NCI-H226 (cell line): ENCODE data around the gene KCNMA1.
A peak's percentile ranks its signal among the peaks of the same experiment; 100 is the strongest.

Experiments used
- DNase-seq: peaks from one replicate; pipeline ENCODE4 v3.0.0-alpha.2; 2015

Gene KCNMA1

DNA sequence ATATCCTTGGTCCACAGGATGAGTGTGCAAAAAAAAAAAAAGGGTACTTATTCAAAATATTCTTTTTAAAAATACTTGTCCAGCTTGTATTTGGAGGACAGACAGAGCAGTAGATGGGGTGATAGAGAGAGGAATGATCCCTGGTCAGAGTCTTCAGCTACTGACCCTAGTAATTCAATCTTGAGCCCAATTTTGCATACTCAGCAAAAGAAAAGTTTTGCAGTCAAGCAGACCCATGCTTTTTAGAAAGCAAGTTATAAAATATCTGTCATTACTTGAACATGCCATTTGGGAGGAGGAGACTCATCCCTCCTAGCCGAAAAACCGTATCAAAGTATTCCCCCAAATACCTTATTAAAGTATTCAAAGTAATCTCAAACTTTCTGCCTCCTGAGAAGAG, 585.0 kb downstream of the KCNMA1 start:
- DNase-seq = no peak

DNA sequence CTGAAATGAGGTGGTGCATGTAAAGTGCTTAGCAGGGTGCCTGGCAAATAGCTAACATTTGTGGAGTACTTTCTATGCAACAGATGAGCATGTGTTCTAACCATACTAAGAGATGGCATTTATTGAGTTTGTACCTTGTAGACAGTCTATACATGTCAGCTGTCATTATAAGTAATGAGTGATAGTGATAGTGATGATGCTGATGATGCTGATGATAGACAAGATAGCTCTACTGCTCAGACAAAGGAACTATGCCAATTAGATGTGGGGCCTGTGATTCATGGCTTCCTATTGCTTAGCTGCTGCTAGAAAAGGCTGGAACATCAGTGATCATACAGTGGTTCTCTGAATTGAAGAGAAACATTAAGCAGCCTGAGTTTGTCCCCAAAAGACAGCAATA, 585.8 kb downstream of the KCNMA1 start:
- no peak for DNase-seq

DNA sequence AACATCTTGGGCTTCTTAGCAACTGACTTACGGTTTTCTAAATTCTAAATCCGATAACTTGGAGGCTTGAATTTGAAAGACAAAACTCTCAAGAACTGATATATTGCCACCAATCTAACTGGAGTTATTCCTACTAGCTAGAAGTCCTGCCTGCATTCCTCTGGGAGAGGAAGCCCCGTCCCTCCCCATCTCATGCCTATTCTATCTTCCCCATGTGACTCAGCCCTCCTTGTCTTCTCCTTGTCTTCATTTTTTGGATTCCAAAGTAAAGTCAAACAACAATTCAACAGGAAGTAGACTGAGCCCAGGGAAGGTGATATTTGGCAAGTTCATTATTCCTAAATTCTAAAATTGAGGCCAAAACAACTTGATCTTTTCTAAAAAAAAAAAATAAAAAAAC, 587.7 kb downstream of the KCNMA1 start:
- peak; percentile 83 for DNase-seq

DNA sequence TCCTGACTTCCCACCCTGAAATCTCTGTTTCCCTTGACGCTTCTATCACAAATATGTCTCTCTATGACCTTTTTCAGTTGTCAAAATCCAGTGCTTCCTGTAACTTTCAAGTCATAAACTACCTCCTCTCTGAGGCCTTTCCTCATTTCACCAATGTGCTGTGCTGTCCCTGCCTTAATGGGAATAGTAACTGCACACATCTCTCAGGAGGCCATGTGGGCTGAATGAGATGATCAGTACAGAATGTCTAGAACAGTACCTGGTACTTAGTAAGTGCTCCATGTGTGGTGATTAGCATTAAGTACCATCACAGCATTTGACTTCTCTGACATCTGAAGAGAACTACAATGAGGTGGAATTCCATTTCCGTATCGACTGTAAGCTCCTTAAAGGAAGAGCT, 588.5 kb downstream of the KCNMA1 start:
- no peak for DNase-seq

DNA sequence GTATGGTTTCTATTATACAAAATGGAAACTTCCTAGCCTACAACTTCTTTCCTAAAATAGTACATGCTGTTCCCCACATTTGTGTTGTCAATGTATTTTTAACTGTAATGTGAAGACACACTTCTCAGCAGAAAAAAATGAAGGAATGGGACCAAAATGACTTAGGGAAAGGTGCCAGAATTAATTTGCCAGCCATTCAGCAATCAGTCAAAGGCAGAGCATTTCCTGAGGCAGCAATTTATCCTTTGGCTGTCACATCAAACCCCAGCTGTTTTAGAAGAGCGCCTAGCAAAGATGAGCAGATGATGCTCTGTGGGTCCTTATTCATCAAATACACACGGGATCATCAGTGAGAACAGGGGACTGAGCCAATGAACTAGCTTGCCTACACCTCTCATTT, 592.5 kb downstream of the KCNMA1 start:
- DNase-seq = no peak

DNA sequence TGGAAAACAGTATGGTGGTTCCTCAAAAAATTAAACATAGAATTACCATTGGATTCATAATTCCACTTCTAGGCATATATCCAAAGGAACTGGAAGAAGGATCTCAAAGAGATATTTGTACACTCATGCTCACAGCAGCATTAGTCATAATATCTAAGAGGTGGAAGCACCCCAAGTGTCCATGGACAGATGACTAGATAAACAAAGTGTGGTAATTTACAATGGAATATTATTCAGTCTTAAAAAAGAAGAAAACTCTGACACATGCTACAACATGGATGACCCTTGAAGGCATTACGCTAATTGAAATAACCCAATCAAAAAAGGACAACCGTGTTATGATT, 594.2 kb downstream of the KCNMA1 start:
- peak; percentile 26 for DNase-seq

DNA sequence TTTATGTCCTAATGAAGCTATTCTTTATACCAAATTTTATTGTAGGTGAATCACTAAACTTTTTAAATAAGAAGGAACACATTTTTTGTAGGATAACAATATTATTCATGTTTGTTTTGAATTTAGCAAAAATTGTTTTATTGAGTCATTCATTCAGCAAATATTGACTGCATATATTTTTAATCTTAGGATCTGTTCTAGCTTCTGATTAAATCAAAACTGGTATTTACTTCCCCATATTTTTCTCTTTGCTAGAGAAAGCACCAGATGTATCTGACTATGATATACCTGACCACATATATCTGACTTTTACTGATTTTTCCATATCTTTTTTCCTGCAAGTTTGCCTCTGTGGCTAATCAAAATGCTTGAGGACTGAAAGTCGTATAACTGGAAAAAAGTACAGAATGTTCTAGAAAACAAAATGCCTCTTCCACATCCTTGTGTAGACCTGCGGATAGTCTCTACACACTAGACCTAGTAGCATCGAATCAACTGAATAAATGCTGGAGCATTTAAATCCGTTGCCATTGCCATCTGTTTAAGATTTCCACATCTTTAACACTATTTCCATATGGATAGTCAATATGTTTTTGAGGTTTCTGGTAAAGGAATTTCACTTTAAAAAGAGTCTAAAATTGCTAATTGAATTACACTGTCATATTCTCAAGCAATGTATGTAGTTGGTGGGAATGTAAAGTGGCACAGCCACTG, 594.7 kb downstream of the KCNMA1 start:
- no peak for DNase-seq

DNA sequence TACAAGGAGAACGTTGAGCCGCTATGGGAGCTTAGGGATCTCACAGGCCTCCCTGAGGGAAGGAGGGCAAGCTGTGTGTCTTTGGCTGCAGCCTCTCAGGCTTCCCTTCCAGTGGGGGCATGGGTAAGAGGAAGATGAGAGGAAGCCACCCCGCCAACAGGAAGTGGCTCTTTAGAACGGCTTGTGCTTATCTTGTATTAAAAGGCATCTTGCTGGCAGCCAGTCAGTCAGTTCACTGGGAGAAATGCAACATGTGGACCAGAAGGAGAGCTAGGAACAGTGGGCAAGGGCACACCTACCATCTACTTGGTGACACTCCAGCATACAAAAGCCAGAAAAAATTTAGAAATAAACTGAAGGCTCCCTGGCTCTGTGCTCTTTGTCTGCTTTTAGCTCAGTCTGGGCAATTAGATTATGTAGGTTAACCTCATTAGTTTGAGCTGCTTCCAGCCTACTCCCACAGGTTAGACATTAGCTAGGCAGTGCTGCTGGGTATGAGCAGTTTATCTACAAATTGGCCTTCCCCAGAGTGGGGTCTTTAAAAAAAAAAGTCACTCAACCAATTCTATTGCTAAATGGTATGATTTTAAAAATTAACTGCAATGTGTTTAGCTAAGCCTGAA, 595.9 kb downstream of the KCNMA1 start:
- DNase-seq = peak; percentile 29

DNA sequence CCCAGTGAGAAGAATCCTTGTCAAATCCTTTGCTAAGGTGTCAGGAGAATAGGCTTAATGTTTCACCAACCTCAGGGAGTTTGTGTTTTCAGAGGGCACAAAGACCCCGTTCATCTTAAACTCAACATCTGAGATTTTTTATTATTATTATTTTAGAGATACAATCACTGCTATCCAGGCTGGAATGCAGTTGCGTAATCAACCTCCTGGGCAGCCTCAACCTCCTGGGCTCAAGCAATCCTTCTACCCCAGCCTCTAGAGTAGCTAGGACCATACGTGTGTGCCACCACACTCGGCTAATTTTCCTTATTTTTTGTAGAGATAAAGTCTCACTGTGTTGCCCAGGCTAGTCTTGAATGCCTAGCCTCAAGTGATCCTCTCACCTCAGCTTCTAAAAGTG, 599.2 kb downstream of the KCNMA1 start:
- no peak for DNase-seq

DNA sequence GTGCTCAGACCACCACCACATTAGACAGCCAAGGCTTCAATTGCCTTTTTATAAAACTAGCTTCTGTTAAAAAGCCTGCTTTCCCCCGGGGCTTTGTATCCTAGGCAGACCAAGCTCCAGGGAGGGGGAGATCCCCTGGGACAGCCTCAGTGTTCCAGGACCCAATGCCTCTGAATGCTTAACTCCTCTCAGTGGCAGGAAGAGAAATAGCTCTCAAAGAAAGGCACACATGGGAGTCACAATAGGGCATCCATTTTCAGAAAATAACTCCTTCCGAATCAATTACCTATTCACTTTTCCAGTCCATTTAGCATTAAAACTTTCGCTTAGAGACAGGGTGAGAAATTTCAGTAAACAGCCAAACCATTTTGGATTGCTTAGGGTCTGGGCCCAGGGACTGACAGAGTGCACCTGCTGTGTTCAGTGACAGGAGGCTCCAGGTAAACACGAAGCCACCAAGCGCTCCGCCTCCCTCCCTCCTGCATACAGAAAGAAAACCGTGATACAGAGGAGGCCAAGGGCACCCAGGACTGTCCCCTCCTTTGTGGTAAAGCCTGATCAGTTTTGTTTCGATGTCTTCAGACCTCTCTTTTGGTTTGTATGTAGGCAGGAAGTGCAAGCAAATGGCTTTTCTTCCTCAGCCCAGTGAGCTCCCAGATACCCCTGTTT, 599.7 kb downstream of the KCNMA1 start:
- DNase-seq = no peak

DNA sequence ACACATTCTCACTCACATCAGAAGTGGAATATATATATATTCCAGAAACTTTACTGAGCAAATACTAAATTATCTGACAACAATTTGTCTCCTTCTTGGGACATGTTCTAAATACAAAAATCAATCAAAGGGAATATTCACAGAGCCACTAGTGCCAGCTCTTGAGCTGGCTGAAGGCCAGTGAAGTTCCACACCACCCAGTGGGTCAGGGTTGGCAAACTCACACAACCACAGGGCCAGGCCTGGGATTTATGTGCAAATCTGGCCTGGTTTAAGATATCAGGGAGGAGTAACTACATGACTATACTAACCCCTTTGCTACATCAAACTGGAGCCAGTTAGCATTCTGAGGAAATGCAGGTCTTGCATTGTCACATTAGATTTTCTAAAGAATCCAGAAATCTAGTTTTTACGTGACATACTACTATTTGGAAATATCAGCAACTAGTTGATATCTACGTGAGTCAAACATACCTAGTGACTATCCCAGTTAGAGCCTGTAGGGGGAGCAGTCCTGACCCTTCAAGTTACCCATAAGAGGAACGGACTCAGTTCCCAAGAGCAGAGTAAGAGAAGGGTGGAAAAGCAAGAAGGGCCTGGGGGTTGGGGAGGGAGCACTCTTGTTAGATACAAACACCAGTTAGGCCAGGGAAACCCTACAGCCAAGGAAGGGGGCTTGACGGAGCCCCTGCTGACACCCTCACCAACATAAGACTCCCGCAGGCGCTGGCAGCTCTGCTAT, 600.4 kb downstream of the KCNMA1 start:
- no peak for DNase-seq

DNA sequence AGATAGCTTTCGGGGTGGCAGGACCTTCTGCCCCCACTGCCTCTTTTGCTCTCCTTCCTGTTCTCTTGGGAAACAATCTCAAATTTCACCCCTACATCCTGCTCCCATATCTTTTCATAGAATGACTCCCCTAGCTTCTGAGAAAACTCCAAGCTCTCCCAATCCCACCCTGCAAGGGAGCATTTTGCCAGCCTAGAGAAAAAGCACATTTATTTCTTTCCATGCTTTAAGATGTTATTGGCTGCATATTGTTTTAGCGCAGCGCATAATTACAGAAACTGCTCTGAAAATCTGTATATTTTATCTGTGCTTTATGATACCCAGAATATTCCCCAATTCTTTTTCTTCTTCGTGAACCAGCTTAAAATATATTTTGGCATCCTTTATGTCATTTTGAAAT, 601.3 kb downstream of the KCNMA1 start:
- DNase-seq = no peak

DNA sequence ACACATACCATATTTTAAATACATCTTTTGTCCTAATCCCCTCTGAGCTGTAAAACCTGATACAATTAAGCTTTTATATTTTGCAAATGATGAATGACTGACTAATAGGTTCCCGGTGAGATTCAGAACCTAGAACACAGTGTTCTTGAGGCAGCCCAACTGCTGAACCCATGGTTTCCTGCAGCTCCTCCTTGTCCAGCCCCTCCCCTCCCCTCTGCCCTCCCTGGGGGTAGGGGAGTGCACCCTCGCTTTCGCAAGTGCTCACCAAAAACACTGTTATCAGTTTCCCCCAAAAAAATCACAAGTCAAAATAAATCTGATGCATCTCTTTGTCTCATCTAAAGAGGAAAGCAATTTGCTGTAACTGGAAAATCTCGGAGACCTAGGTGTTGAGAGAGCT, 602.8 kb downstream of the KCNMA1 start:
- no peak for DNase-seq

DNA sequence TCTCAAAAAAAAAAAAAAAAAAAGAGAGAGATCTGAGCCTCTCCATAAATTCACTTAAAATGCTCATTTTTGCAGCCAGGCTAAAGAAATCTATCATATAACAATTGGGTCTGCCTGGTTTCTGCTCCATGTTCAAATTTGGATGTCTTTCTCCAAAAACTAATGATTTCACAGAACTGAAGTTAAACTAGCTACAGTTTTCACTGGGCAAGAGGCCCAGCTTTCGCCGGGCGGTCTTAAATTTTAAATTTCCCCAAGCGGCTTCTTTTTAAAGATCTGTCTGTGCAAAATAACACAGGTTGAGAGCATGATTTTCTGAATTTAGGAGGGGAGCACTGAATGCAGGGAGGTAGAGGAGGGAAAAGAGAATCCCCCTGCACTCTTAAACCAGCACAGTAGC, 603.4 kb downstream of the KCNMA1 start:
- no peak for DNase-seq

DNA sequence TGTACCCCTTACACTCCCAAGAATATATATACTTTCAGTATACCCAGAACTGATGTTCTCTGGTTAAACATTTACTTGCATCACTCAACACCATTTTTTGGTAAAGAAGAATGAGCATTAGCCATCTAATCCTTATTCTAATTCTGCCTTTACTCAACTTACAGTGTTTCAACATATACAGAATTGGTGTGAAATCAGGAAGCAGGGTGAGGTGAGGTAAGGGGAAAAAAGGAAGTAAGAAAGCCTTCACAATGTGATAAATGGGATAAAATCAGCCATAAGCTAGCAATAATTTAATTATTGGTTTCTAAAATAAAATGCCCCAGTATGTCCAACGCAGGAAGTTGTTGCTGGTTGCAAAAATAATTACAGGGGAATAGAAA, 605.4 kb downstream of the KCNMA1 start:
- DNase-seq = no peak

DNA sequence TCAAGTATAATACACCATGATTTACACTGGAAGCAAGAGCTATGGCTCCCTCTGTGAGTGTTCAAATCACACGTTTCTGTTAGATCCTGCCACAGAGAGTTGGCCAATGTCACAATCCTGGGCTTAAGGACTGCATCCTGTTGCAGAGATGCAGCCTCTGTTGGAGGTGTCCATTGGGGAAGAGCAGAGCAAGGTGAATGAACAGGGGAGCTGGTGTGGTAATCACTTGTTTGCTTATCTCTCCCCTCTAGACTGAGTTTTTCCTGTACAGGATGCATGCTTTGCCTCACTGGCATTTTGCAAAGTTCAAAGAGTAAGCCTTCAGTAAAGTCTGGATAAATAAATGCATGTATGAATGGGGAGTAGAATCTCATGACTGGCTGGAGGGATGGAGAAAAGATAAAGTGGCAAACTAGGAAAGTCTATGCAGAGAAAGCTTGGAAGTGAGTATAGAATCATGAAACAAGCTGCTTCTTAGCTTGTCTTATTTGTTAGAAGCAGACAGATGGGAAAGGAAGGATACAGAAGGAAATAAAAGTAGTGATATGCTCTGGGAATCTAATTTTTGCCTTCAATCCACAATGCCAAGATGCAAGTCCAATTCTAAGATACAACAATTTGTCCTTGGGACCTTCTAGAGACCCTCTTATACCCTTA, 605.9 kb downstream of the KCNMA1 start:
- DNase-seq = no peak

DNA sequence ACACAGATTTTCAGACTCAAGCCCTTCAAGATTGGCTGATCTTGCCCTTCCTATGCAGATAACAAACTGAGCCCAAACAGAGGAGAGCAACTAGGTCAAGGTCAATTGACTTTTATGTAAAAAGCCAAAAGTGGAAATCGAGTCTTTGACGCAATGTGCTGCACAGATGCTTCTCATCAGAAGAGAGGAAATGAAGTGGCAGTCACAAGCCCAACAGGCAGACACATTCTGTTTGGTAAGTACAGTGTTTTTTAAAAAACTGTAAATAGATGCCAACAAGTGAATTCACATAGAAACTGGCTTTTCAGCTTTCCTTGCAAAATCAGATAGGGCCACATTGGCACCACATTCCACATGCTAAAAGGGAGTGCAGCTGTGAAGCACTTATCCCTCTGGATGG, 606.6 kb downstream of the KCNMA1 start:
- DNase-seq = no peak

DNA sequence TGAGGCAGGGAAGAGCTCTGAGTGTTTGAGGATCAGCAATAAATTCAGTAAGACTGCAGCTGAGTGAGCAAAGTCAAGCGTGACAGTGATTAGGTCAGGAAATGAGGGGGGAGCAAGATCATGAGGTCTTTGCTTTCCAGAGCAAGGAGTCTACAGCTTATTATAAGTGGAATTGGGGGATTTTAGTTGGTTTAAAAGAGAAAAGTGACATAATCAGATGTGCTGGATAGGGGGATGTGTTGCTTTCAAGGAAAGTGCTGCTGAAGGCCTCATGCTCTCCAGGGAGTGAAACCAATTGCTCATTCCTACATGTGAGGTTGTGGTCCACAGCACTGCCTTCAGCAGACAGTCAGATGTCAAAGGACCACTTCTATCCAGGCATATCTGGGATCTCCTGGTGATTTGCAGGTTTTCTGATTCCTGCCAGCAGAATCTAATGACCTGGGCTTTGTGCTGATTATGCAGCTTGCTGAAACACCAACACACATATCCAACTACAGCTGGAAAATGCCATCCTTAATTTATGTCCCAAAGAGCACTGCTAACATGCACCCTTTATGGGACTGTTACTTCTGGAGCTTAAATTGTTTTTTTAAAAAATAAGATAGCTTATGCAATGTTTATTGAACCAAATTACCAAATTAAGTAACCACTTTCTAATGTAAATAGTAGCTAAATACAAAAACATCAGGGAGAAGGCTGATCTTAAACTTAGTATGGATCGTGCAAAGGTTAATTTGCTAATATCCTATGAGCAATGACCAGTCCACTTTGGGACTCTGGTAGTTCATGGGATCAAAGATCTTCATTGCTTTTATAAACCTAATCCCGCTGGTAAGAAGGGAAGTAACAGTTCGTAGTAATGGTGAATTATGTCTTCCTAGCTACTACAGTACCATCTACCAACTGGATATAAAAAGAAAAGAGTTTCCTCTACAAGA, 607.6 kb downstream of the KCNMA1 start:
- DNase-seq = no peak

DNA sequence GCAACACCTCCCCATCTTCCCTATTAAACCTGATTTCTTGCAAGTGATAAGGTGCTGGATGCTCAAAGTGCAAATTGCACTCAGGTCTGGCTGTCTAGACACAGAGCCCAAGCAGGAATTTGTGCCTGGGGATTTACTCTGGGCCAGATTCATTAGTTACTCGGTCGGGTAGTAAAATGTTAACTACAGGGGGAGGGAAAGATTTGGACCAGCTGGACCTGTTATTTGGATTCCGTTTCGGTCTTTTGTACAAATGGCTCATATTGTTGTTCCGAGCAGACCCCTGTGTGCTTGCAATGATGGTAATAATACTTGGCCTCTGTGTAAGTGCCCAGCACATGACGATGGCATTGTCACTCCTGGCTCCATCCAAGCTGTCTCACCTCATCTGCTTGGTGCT, 609.6 kb downstream of the KCNMA1 start:
- no peak for DNase-seq

DNA sequence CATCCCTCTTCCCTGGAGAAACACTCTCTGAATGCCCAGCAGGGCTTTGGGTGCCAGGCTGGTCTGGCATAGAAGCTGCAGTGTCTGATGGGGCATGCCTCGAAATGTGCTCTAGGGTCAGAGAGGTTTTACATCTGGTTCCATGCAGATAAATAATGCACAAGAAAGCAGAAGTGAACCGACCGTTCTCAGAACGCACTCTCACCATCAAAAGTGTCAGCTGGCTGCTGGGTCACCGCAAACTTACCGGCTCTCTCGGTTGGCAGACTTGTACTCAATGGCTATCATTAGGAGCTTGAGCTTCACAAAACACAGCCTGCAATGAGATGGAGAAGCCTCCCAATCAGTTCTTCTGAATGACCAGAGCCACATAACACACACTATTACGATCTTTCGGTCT, 610.0 kb downstream of the KCNMA1 start:
- DNase-seq = no peak

DNA sequence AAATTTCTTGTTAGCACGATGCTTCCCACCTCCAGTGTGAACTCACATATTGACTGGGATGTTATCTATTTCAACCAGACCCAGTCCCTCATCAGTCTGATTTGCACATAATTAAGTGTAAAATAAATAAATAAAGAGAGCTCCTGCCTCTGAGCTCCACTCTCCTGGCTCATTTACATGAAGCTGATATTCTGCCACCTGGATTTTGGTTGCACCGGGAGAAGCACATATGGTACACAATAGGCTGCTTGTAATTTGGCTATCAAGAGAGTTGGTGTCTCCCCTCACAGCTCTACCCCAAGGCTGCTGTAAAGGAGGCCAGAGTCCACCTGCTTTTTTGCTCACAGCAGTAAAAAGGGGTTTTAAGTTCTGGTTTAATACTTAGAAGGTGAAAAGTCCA, 610.5 kb downstream of the KCNMA1 start:
- no peak for DNase-seq

DNA sequence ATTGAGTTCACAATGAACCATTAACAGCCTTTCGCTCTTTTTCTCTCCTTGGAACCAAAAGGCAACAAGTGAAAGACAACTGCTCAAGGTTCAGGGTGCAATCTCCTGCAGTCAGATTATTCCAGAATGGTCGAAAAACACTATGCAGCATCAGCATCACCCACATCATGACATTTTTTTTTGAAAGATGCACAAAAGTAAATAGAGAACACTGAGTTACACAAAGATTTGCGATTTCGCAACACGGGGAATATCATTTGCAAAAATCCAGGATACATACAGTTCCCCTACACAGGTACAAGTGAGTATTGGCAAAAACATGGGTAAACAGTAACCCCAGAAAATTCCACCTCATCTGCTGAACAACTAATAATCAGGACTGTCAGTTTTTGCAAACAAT, 611.5 kb downstream of the KCNMA1 start:
- no peak for DNase-seq
